RPMI8226 (cell line): Measurements from ENCODE around the gene YIF1B.
"Not testable (repeated sequence)": the region's sequence is repeated elsewhere in the genome, so short reads cannot be mapped to it uniquely, and the experiment has no call there.

Experiments
- DNase-seq: peaks from one replicate; pipeline ENCODE4 v3.0.0-alpha.2; 2015

YIF1B gene

GRCh38 chr19:38270587-38271167 lies 45.1 kb downstream of the YIF1B start:
- no peak for DNase-seq

GRCh38 chr19:38268539-38268938 lies 47.2 kb downstream of the YIF1B start:
- DNase-seq = no peak

- DNase-seq = no peak
Measured at GRCh38 chr19:38267761-38268483, 47.8 kb downstream of the YIF1B start.

- DNase-seq = no peak
Measured at GRCh38 chr19:38266981-38267597, 48.7 kb downstream of the YIF1B start.

- no peak for DNase-seq
Measured at GRCh38 chr19:38265921-38266429, 49.8 kb downstream of the YIF1B start.

GRCh38 chr19:38265213-38265861 lies 50.4 kb downstream of the YIF1B start:
- peak; percentile 46 for DNase-seq

- no peak for DNase-seq
Measured at GRCh38 chr19:38264486-38265212, 51.1 kb downstream of the YIF1B start, which contains the start of gene SPINT2. Gene SPINT2 (plus strand): TSS chr19:38264573. CDS start chr19:38264893, 320 bp downstream.

GRCh38 chr19:38263689-38264485 lies 51.9 kb downstream of the YIF1B start:
- peak; percentile 93 for DNase-seq

GRCh38 chr19:38262585-38263268 lies 53.0 kb downstream of the YIF1B start:
- DNase-seq = no peak

GRCh38 chr19:38261942-38262341 lies 53.8 kb downstream of the YIF1B start:
- not testable (repeated sequence) for DNase-seq

- DNase-seq = no peak
Measured at GRCh38 chr19:38255383-38256014, 60.2 kb downstream of the YIF1B start.

GRCh38 chr19:38253788-38254187 lies 62.0 kb downstream of the YIF1B start:
- DNase-seq = no peak
